Right hindlimb (tissue), 1 donor: ENCODE data around the gene IL22RA2.

ENCODE experiments used
- DNase-seq: peaks from one replicate; pipeline ENCODE4 v3.0.0-alpha.2; 2018

The IL22RA2 gene

DNA sequence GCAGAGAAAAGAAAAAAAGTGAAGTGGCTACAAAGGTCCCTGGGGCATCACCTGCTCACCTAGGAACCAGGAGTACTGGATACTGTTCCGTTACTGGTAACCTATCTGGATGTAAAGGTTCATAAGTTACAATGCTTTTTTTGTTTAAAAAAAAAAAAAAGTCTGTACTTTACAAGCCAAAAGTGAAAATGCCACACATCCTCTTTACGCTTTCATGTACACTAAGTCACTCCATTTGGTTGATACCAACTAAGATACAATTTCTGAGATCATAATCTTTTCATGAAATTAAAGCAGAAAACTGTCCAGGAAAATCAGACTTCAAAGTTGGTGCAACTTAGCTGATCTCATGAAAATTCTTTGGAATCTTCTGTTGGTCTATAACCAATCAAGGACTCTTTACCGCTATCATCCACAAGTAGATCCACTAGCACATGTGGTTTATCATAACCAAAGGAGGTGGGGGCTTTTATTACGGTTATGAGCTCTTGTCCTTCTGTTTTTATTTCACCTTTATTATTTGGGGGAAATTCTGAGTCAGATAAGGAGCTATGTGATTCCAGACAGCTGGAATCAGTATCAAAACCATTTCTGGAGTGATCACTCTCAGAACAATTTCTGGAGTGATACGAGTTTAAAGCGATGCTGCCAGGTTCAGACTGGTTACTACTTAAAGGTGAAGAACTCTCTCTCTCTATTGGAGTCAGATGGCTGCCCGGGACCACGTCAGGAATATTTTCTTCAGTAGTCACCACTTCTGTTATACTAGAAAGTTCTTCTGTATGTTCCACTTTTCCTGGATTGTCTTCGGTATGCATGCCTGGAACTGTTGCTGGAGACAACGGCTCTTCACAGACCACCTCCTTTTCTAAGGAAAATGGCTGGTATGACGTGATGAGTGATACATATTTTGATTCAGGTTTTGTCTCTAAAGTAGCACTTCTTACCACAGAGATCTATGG lies 24.5 kb upstream of the IL22RA2 start:
- no peak for DNase-seq

DNA sequence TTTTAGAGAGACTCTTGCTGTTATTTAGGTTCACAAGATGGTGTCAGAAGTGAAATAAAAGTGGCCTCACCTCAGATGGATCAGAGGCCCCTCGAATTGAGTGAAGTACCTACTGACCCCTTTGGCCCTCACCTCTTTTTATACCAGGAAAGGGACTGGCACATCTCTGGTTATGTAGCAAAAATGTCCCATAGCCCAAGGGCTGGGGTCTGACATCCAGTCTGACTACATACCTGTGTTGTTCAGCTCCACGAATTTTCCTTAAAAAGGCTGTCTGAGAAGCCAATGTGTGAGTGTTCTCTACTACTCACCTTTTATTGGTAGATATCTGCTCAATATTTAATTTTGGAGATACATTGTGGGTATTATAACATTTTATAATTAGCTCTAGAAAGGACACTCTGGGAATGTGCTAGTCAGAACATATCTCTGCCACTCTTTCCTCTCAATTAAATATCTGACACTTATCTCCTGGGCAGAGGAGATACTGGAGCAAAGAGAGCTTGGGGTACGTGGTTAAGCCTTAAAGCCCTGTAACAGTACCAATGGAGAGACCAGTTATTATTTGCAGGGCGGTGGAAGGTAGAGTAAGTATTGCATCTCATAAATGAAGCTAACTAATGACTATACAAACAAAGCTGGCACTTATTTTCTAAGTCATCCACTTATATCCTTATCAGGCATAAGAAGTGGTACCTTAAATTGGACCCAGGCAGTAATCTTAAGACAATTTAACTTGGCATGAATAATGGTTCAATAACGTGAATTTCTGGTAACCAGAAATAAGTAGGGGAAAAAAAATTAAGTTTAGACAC lies 20.0 kb upstream of the IL22RA2 start:
- DNase-seq = no peak

DNA sequence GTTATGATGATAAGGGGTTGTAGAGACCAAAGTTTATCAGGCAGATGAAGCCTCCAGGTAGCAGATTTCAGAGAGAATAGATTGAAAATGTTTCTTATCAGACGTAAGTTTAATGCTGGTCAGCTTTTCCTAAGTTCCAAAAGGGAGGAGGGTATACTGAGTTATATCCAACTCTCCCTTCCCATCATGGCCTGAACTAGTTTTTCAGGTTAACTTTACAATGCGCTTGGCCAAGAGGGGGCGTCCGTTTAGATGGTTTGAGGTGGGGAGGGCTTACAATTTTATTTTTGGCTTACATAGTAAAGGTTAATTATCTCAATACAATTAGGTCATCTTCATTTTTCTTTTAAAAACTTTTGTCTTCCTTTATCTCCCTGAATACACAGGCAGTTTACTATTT lies 19.4 kb upstream of the IL22RA2 start:
- no peak for DNase-seq

DNA sequence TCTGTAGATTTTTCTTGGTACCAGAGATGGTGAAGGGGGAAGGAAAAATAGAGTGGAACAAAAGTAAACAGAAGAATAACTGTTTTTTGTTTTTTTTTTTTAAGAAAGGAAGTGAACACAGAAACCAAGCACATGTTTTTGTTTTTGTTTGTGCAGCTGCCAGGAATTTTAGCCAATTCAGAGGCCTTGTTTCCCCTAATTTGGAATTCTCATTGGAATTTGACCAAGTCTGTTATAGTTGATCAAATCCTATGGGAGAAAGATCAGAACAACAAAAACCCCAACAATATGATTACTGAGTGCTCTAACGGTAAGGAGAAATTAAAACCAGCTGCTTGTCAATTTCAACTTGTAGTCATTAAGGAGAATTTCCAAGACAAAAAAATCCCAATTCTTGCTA lies 18.2 kb upstream of the IL22RA2 start:
- DNase-seq = no peak

DNA sequence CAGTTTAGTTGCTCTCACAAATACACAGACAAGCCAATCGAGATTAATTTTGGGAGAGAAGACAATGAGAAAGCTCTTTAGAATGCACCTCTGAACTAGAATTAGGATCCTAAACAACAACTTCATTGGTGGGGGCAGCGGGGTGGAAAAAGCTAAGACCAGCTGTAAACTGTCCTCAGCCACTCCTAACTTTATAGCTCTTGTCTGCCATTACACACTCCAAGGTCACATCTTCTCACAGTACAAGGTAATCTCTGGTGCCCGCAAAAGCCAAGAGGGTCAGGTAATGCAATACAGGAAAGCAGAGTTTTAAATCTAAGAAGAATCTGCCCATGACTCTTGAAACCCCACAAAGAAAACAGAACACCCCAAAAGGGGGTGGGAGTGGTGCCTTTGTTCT lies 17.8 kb upstream of the IL22RA2 start:
- no peak for DNase-seq

DNA sequence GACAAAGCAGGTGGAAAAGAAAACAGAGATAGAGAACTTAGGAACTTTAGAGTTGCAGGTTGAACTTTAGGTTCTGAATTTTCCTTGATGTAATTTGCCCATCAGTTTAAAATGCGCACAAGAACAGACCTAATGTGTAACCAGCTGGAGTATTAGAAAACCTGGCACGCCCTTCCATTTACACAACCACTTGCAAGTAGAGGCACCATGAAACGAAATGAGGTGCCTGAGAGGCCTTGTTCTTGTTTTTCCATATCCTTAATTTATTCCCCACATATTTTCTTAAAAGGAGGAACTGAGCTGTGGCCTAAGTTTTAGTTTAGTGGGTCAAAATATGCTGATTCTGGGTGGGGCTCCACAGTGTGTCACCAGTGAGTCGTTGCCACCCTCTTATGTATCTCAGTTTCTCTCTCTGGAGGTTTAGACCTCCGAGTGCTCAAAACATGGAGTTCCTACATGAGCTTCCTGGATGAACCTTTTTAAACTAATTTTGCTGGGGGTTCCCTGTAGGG lies 17.2 kb upstream of the IL22RA2 start:
- DNase-seq = no peak

DNA sequence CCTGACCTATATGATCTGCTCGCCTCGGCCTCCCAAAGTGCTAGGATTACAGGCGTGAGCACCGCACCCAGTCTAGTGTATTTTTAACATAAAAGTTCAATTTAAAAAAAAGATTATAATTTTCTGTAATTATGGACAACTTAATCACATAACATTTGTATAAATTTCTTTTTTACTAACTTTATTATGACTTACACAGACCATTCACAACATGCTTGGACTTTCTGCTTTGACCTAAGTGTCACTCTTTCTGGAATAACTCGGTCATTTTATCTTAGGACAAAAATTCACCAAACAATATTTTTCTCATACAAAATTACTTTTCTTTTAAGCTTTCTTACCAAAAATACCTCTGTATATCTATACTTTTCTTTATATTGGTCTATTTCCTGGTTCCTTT lies 15.4 kb upstream of the IL22RA2 start:
- no peak for DNase-seq

DNA sequence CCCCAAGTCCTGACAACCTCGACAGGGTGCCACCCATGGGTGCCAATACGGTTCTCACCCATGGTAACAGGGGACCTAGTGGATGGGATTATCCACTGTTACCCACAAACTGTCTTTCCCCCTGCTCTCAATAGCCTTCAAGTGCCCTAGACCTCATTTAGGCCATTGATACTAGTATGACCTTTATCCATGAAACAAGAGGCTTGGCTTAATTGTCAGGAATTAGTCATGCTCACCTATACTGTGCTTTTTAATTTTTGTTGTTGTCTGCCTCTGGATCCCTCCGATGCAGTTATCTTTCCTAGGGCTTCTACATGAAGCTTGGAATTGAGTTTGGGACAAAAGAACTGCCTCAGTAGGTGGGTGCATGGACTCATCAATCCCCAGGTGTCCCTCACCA lies 11.8 kb upstream of the IL22RA2 start:
- DNase-seq = no peak

DNA sequence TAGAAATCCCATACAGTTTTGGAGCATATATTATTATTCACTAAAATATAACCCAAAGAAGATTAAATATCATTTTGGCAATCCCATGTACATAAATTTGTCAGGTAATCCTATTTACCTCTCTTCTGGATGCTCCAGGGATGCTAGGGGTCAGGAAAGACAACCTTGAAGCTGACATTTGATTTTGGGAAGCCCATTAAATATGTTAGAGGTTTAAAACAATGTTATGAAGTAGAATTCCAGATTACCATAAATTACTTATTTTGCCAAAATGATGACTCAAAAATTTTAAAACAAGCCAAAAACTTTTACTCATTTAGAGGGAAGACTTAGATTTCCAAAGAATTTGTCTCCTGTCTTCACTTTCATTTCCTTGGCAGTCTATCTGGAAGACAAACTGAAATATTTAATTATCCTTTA lies 9.2 kb upstream of the IL22RA2 start:
- no peak for DNase-seq

DNA sequence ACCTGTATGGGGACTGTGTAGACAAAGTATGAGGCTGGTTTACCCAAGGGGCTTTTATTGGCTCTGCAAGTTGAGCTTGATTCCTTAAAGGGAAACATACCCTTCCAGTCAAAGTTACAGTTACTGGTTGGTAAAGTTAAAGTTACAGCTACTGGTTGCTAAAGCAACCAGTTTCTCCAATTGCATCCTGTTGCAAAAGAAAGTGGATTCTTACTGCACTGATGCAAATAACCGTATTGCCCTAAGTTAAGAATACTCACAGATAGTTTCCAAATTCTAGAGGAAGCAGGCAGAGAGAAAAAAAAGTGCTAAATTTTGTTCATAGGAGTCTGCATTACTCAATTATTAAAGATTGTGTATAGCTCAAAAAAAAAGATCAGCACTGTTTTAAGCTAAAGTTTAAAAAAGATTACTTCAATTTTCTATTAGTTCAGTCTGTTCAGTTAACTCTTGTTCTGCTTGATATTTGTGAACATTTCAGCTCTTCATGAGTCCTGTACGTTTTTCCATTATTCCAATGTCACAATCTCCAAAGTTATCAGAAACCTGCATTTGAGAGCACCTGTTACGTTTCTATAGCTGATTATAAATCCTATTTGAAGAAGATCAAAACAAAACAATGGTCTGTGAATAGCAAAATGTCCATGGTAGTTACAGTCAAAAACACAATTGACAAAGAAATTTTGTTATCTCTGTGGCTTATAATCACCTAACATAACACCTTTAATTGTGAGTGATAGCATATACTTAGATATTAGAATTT lies 8.6 kb upstream of the IL22RA2 start:
- DNase-seq = no peak

DNA sequence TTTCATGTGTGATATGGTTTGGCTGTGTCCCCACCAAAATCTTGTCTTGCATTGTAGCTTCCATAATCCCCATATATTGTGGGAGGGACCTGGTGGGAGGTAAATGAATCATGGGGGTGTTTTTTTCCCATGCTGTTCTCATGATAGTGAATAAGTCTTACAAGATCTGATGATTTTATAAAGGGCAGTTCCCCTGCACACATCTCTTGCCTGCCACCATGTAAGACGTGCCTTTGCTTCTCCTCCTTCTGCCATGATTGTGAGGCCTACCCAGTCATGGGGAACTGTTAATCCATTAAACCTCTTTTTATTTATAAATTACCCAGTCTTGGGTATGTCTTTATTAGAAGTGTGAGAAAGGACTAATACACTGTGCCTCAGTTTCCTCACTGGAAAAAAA lies 4.2 kb upstream of the IL22RA2 start:
- no peak for DNase-seq

DNA sequence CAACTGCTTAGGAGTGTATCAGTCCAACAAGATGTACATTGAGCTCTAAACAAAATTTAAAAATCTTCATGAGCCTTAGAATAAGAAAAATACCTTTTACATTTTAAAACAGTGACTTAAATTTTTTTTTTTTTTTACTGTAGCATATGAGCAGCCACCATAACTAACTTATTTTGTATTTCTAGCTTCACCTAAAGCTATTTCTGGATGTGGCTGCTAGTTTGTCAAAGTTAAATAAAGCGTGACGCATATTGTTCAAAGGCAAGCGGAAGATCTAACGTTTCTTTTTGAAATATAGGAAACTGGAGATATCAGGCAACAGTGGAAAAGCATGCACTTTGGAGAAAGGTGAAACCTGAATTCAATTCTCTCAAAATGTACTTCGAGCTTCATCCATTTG lies 3.3 kb upstream of the IL22RA2 start:
- no peak for DNase-seq

DNA sequence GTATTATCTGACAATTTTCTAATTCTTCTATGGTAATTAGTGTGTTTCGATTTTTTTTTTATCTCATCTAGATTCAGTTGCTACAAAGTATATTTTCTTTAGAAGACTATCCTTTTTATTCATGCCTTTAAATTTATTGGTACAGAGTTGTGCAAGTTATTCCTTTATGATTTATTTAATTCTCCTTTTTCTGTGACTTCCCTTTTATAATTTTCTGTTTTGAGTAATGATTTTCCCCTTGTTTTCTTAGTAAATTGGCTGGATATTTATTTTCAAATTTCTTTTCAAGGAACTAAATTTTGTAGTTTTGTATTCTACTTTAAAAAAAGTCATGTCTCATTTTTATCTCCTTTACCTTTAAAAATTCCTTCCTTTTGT lies 2.4 kb upstream of the IL22RA2 start:
- DNase-seq = no peak

DNA sequence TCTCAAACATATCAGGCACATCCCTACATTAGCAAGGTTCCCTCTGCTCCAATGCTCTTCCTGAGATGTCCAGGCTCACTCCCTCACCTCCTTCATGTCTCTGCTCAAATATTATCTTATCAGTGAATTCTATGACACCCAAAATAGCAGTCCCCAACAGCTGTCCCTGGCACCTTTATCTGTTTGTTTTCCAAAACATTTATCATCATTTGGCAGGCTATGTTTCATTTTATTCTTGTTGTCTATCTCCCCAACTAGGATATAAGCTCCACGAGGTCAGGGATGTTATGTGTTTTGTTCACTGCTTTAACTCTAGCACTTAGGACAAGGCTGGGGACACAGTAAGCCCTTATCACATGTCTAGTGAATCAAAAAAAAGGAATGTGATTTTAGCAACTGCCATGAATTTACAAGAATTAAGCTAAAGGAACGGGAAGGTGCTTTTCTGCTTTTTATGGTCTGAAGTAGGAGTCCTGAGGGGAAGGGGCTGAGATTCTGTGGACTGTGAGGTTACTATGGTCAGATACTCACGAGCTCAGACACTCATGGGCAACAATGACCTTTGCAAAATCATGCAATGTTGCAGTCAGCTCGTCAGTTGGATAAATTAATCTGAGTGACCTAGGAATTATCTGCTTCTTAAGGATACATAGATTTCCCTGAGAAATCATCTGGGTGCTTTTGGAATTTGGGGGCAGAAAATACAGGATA lies 1.9 kb upstream of the IL22RA2 start:
- DNase-seq = no peak

DNA sequence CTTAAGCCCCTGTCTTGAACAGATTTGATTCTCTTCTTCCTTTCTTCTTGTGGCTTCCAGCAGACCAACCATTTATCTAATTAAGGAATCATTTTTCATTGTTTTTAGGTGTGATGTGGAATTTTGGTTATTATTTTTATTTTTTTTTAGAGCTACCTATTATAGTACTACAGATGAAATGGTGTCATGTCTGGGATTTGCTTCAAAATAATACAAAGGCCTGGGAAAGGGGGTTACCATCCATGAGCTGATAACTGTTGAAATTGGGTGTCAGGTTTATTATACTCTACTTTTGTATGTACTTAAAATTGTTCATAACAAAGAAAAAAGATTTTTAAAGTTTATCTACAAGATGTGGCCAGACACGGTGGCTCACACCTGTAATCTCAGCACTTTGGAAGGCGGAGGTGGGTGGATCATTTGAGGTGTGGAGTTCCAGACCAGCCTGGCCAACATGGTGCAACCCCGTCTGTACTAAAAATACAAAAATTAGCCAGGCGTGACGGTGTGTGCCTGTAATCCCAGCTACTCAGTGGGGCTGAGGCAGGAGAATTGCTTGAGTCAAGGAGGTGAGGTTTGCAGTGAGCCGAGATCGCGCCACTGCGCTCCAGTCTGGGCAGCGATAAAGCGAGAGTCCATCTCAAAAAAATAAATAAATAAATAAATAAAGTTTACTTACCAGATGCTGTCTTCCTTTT lies 561 bp downstream of the IL22RA2 start:
- DNase-seq = no peak

DNA sequence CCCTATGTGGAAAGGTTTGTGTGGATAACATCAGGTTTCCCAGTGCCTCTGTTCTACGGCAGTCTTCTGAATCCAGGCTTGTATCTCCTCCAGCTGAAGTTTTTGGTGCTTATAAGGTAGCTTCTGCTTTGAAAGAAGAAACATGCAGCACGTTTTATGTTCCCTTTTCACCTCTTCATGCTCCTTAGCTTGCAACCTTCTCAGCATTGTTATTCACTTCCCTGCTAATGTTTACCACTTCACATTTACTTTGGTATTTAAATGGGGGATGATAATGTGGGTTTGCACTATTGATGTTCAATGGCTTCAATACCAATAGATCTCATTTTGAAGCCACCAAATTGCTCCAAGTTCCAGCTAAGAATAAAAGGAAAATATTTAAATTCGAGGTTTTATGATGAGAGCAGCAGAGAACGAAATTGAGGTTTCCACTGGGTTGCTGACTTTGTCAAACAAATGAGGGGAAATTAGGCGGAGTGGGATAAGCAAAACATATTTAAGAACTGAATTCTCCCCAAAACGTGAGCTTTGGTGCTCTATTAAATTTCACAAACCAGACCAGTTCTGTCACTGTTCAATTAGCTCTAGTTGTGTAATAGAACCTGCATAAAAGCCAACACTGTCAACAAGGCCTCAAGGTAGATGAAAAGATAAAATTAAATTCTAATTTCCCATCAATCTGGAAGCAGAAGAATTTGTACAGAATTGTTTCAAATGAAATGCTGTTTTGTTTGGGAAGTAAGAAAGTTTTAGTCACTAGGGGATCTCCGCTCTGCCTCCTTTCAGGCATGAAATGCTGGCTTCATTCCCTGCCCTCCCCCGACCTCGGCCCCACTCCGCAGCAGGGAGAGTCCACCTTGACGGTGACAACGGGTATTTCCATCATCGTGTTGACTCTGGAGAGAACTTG lies 1.4 kb downstream of the IL22RA2 start:
- no peak for DNase-seq

DNA sequence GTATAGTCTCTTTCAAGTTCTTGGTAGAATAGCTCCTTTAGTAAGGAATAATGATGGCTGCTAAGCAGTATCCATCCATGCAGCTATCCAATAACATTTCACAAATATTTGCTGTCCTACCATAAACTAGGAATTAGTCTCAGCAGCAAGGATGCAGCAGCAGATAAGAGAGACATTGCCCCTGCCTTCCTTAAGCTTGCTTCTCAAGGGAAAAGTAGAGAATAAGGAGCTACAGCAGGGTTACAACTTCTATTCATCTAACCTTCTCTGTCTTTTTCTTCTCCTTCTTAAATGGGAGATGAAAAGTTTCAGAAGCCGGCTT lies 2.4 kb downstream of the IL22RA2 start:
- DNase-seq = no peak

DNA sequence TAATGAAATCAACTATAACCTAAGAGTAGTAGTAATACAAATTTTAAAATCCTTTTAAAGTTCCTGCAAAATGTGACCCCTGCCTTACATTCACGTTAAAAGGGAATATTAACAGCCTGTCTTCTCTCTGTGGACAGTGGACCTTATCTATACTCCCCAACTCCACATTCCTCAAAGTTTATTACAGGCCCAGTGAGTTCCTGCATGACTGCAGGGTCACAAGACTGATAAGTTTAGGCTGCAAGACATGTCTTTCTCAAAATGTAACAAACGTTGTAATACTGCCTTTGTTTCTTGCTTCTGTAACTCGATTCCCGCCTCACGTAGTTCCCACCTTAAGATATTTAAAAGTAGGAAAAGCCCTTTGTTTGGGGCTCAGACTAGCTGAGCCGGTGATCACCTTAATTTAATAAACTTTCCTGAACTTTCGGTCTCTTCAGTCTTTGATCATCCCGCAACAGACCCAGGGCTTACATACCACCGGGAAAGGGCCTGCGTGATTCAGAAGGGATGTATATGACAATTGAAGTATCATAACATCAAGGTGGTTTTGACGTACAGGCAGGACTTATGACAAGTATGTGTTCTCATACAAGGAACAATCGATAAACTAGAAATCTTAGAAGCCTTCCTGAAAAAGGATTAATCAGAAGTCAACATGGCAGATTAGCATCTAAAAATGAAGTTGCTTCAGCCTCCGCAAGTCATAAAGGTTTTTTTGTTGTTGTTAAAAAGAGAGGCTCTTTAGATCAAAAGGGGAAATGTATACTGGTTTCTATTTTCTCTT lies 3.0 kb downstream of the IL22RA2 start:
- no peak for DNase-seq

DNA sequence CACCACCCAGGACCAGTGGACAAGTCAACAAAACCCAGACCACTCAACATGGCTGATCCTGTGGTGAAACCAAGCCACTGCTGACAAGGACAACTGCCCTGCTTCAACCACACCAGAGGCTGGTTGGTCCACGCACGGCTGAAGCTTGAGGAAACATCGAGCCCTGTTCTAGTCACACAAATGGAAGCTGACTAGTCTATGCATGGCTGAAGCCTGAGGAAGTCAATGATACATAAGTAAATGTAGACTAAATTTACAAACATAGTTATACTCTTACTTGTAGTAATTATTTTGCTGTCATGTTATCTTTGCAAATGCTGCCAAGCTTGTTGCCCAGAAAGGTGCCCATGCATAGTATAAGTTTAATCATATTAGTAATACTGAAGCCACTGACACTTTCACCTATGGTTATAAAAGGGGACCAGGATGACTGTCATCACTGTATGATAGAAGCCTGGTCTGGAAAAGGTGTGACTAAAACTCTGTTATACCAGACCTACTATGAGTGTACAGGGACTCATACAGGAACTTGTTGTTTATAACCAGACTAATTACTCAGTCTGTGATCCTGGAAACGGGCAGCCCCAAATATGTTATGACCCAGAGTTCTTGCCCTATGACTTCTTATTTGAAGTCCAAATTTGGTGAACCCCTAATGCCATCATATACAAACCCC lies 5.6 kb downstream of the IL22RA2 start:
- no peak for DNase-seq
